MCF 10A (cell line): Measurements from ENCODE around the gene NPRL2. TPM values are rescaled to one million over a fixed set of nuclear protein-coding genes. Genes with fewer than 3 reads are reported as not detected.

Experiments
- BruUV-seq: library from RNA; stranded (reverse); fragments of 400-500 nt; replicated peaks from 2 replicates; lab custom pipeline; 2021; lab: Mats Ljungman, UMichigan
- CTCF ChIA-PET: fragments of 300-600 bp; sonication (Branson Sonifier 250); formaldehyde crosslinking; extraction: SDS; loops from one replicate; lab custom pipeline; 2021; ENCODE audit warnings: antibody characterized with exemption, inconsistent platforms; lab: Yijun Ruan, JAX
- POLR2A ChIA-PET: fragments of 300-600, 350-650 bp; sonication (Branson Sonifier 250); formaldehyde crosslinking; extraction: SDS; loops from one replicate; lab custom pipeline; 2020; ENCODE audit warnings: antibody characterized with exemption, inconsistent platforms; lab: Yijun Ruan, JAX
- DNase-seq: peaks from one replicate; pipeline ENCODE4 v3.0.0-alpha.2; 2018; ENCODE audit not compliant: unreplicated experiment
- H3K27ac Mint-ChIP-seq: one replicate; pipeline ENCODE4 v1.8.0; 2022; ENCODE audit warnings: mild to moderate bottlenecking, low read depth, mixed read lengths; ENCODE audit not compliant: unreplicated experiment
- H3K27me3 Mint-ChIP-seq: one replicate; pipeline ENCODE4 v1.8.0; 2022; ENCODE audit warnings: mixed read lengths; ENCODE audit not compliant: insufficient read depth, unreplicated experiment
- H3K36me3 Mint-ChIP-seq: one replicate; pipeline ENCODE4 v1.8.0; 2022; ENCODE audit warnings: mild to moderate bottlenecking, moderate library complexity, mixed read lengths; ENCODE audit not compliant: insufficient read depth, unreplicated experiment
- H3K4me1 Mint-ChIP-seq: one replicate; pipeline ENCODE4 v1.8.0; 2022; ENCODE audit warnings: mixed read lengths; ENCODE audit not compliant: insufficient read depth, unreplicated experiment
- H3K4me3 Mint-ChIP-seq: one replicate; pipeline ENCODE4 v1.8.0; 2022; ENCODE audit warnings: mild to moderate bottlenecking, moderate library complexity, mixed read lengths; ENCODE audit not compliant: unreplicated experiment
- H3K9me3 Mint-ChIP-seq: one replicate; pipeline ENCODE4 v1.8.0; 2022; ENCODE audit warnings: mixed read lengths; ENCODE audit not compliant: unreplicated experiment
- CTCF ChIP-seq: fragments of 200-600 bp; IDR thresholded peaks from one replicate; pipeline ENCODE4 v1.8.0; 2022; ENCODE audit warnings: antibody characterized with exemption, mild to moderate bottlenecking; ENCODE audit not compliant: unreplicated experiment
- intact Hi-C: fragments of 100-400 bp; cut with micrococcal nuclease; formaldehyde crosslinking; loops from 2 replicates; pipeline ENCODE4 v1.14.1; 2022
- total RNA-seq: library from RNA; stranded (reverse); gene quantifications from 2 replicates; pipeline ENCODE4 v1.2.3, GENCODE V29; 2022

Gene NPRL2
- total RNA-seq, 1 experiment from 2014 or later: 21.1 TPM

- Mint-ChIP-seq H3K4me1 (peaks cover 6% of the 10 kb centered on the region), H3K4me3 (no peak overlapping the region), H3K27me3 (no peaks in the 10 kb centered on the region), H3K9me3 (no peaks in the 10 kb centered on the region), H3K27ac (no peak overlapping the region), H3K36me3 (peaks cover 4% of the 10 kb centered on the region)
- no peak for TF ChIP-seq CTCF
- POLR2A ChIA-PET: interaction anchor here (1.2 to 5.0 kb wide), 4 partner anchors 13 to 32 kb away, joined by 3 to 22 read pairs (median 4); partner anchors contain the start of genes HYAL3, IFRD2 and NAA80
- intact Hi-C loops: loop anchor here (1.0 kb wide), 2 partner anchors 49 to 131 kb away; no protein-coding TSS in a partner anchor
- CTCF ChIA-PET: interaction anchor here (0.6 to 3.9 kb wide), 28 partner anchors 9 to 1345 kb away, joined by 3 to 38 read pairs (median 4); partner anchors contain the start of genes HYAL1, HYAL3, IFRD2 and NAA80
- DNase-seq: no peak
- no TSS peak for BruUV-seq
Observed at GRCh38 chr3:50323614-50324199, 26.9 kb downstream of the NPRL2 start.

GRCh38 chr3:50323092-50323600 is 27.4 kb downstream of the NPRL2 start:
- Mint-ChIP-seq H3K4me1 (peaks cover 6% of the 10 kb centered on the region), H3K4me3 (peak overlapping the region; percentile 21), H3K27me3 (no peaks in the 10 kb centered on the region), H3K27ac (no peak overlapping the region), H3K36me3 (peaks cover under 1% of the 10 kb centered on the region), H3K9me3 (no peaks in the 10 kb centered on the region)
- intact Hi-C loops: no loop called here
- no peak for TF ChIP-seq CTCF
- no peak for DNase-seq
- BruUV-seq: no TSS peak
- ChIA-PET POLR2A (interaction anchor here (1.8 to 5.0 kb wide), 2 partner anchors 14 to 31 kb away, joined by 4 to 22 read pairs; partner anchors contain the start of gene IFRD2), CTCF (interaction anchor here (0.7 to 3.9 kb wide), 12 partner anchors 8 to 1346 kb away, joined by 3 to 38 read pairs (median 8); partner anchors contain the start of genes HYAL1, HYAL3, IFRD2 and NAA80)

GRCh38 chr3:50322386-50323091 is 28.0 kb downstream of the NPRL2 start, which contains the start of gene HYAL2:
Gene HYAL2, minus strand, starts transcription at chr3:50322745. Its CDS starts 2,256 bp downstream, at chr3:50320489.
- peak within 1 kb of the TSS; percentile 80 for H3K4me3 Mint-ChIP-seq
- CTCF ChIA-PET: interaction anchor here (0.7 to 3.9 kb wide), 9 partner anchors 8 to 56 kb away, joined by 3 to 38 read pairs (median 10); partner anchors contain the start of genes HYAL1, HYAL3, IFRD2 and NAA80
- no peaks in the 10 kb centered on the region for H3K36me3 Mint-ChIP-seq
- POLR2A ChIA-PET: interaction anchor here (1.8 to 5.0 kb wide), 2 partner anchors 15 to 30 kb away, joined by 4 to 22 read pairs; partner anchors contain the start of gene IFRD2
- no peak for TF ChIP-seq CTCF
- intact Hi-C loops: no loop called here
- H3K27ac Mint-ChIP-seq: peak within 1 kb of the TSS; percentile 98
- no peak for DNase-seq
- no peaks in the 10 kb centered on the region for H3K9me3 Mint-ChIP-seq
- peaks cover 7% of the 10 kb centered on the region for H3K4me1 Mint-ChIP-seq
- no TSS peak for BruUV-seq
- H3K27me3 Mint-ChIP-seq: no peaks in the 10 kb centered on the region

GRCh38 chr3:50322115-50322385 is 28.5 kb downstream of the NPRL2 start:
- no peaks in the 10 kb centered on the region for H3K36me3 Mint-ChIP-seq
- no peak for DNase-seq
- TF ChIP-seq CTCF: no peak
- BruUV-seq: no TSS peak
- intact Hi-C loops: no loop called here
- ChIA-PET POLR2A (interaction anchor here (0.6 to 5.0 kb wide), 5 partner anchors 14 to 1670 kb away, joined by 3 to 25 read pairs (median 5); partner anchors contain the start of genes HYAL3, IFRD2 and NAA80), CTCF (interaction anchor here (0.9 to 3.9 kb wide), 4 partner anchors 7 to 56 kb away, joined by 3 to 38 read pairs (median 26); partner anchors contain the start of genes HYAL3, IFRD2 and NAA80)
- H3K27ac Mint-ChIP-seq: no peak overlapping the region
- H3K4me1 Mint-ChIP-seq: peaks cover 12% of the 10 kb centered on the region
- no peaks in the 10 kb centered on the region for H3K27me3 Mint-ChIP-seq
- no peaks in the 10 kb centered on the region for H3K9me3 Mint-ChIP-seq
- no peak overlapping the region for H3K4me3 Mint-ChIP-seq
